Measurements from ENCODE around the gene BACE2. TPM values are rescaled to one million over a fixed set of nuclear protein-coding genes. Genes with fewer than 3 reads are reported as not detected.
A peak's percentile ranks its signal among the peaks of the same experiment; 100 is the strongest.
"Not testable (repeated sequence)": the region's sequence is repeated elsewhere in the genome, so short reads cannot be mapped to it uniquely, and the experiment has no call there.

Gene BACE2
- total RNA-seq, 1 experiment from 2014 or later: 131 TPM

- DNase-seq (ENCODE audit: extremely low read depth, low read depth): no peak
Measured at GRCh38 chr21:41176846-41177245, 8.9 kb downstream of the BACE2 start.

DNA sequence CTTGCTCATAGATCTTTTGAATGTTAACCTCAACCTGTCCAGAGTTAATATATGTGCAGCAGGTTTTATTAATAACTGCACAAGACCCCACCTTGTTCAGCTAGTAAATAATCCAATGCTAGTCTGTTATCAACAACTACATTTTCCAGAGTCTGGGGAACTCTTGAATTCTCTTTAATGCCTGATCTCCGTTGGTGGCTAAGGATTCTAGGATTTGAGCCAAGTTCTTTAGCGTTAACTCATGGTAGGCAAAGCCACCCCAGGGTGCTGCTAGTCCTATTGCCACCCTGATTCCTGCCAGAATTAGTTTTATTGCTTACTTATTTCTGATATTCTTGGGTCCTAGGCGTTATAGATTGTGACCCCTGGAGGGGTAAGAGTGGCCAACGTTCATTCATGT lies 12.8 kb downstream of the BACE2 start:
- DNase-seq (ENCODE audit: extremely low read depth, low read depth): no peak

DNA sequence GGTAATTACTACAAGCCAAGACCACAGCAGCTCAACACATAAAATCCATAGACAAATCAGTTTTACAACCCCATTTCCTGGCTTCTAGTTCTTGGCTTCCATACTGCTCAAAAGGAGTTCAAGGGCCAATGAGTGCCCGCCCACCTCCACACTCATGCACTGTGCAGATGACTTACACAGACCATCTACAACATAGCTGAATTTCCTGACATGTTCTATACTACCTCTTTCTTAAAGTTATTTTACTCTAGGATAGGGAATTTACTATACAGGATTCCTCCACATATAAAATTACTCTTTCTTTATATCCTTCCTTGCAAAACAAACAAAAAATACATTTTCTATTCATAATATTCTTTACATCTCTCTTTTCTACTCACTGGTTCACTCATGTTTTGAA lies 14.6 kb downstream of the BACE2 start:
- no peak for DNase-seq (ENCODE audit: extremely low read depth, low read depth)

DNA sequence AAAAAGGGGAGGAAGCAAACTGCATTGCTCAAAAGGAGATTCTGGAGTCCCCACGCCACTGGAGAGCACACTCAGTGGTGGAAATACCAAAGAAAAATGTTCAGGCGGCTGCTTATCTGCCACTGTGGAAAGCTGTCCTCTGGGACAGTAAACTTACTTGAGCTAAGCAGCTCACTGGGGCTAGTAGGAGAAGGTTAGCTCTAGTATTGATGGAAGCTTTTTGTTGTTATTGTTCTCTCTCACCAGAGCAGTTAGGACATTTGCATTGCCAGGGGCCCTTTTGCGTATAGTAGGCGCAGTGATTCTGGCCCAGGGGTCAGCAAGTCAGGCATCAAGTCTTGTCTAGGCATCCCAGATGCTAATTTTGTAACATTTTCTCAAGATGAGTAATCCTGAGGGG lies 15.6 kb downstream of the BACE2 start:
- no peak for DNase-seq (ENCODE audit: extremely low read depth, low read depth)

DNA sequence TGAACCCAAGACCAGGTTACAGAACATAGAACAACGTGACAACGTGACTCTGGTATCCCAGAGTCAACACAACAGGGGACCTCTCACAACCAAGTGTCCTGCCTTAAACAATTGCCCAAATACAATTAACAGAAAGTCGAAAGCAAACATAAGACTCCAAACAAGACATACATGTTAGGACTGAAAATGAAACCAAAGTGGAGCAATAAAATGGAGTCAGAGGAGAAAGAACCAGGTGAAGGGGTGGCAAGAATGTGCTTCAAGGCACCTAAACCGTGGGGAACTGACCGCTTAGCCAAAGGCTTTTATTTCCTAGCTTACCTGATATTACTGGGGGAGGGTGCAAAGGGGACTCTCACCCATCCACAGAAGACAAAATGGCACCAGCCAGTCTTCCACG lies 17.8 kb downstream of the BACE2 start:
- DNase-seq (ENCODE audit: extremely low read depth, low read depth): no peak

- DNase-seq (ENCODE audit: extremely low read depth, low read depth): peak; percentile 94
Measured at GRCh38 chr21:41186755-41187536, 19.0 kb downstream of the BACE2 start.

DNA sequence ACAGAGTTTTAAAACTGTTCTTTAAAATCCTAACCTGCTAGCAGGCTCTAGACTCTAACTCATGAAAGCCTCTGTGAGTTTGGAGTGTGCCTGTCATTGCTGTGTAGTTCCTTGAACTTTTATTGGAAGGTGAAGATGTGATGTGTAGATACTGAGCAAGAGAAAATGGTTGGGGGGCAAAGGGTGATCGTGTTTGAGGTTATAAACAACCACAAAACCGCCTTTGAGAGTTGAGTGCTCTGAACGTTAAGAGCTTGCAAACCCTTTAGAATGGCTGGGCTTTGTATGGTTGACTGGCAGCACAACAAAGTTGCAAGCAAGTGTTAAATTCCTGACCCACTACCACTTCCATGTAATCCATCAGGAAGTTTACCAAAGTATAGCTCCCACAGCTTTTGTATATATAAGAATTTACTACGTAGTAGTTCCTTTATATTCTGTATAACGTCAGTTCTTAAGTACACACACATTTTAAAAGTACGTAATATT lies 19.6 kb downstream of the BACE2 start:
- peak; percentile 92 for DNase-seq (ENCODE audit: extremely low read depth, low read depth)

DNA sequence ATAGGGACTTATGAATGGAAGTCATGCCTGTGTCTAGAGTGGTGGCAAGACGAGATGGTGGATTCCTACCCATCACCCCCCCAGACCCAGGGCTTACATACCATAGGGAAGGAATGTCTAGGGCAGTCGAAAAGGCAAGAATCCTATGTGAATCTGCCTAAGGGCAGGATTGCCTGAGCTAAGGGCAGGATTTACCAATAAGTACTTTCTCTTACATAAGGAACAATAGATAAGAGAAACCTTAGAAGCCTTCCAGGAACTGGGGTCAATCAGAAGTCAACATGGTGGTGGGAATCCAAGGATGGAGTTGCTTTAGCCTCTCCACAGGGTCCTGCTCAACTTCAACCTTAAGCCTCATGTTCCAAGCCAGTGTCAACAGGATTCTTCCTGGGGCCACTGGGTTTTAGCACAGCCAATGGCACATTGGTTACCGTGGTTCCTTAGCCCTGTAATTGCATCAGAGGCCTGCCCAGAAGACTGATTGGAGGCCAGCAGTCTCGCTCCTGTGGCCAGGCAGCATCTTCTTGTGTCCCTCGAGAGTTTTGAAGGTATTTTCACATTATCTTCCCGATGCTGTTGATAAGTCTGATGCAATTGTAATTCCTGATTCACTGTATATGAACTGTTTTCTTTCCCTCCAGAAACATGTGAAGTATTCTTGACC lies 20.7 kb downstream of the BACE2 start:
- DNase-seq (ENCODE audit: extremely low read depth, low read depth): peak; percentile 76

GRCh38 chr21:41189150-41189745 lies 21.3 kb downstream of the BACE2 start:
- no peak for DNase-seq (ENCODE audit: extremely low read depth, low read depth)

GRCh38 chr21:41192552-41192951 lies 24.6 kb downstream of the BACE2 start:
- DNase-seq (ENCODE audit: extremely low read depth, low read depth): not testable (repeated sequence)

DNA sequence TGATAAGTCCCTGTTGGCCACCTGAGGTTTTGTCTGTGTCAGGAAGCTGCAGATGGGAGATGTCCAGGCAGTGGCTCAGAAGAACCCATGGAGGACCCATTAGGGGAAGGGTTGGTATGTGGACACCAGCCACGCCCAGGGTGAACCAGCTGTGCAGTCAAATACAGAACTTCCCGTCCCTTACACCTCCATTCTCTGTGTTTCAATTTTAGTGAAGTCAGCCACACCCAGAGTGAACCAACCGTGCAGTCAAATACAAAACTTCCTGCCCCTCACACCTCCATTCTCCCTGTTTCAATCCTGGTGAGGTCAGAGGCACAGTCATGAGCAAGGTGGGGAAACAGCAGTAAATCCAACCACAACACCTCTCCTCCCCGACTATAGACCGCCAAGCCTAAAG lies 27.4 kb downstream of the BACE2 start:
- DNase-seq (ENCODE audit: extremely low read depth, low read depth): no peak

- no peak for DNase-seq (ENCODE audit: extremely low read depth, low read depth)
Measured at GRCh38 chr21:41196993-41197392, 29.0 kb downstream of the BACE2 start.

GRCh38 chr21:41197582-41197981 lies 29.6 kb downstream of the BACE2 start:
- DNase-seq (ENCODE audit: extremely low read depth, low read depth): no peak

- DNase-seq (ENCODE audit: extremely low read depth, low read depth): not testable (repeated sequence)
Measured at GRCh38 chr21:41198647-41199046, 30.7 kb downstream of the BACE2 start.

- no peak for DNase-seq (ENCODE audit: extremely low read depth, low read depth)
Measured at GRCh38 chr21:41199123-41199522, 31.2 kb downstream of the BACE2 start.

GRCh38 chr21:41199588-41199987 lies 31.6 kb downstream of the BACE2 start:
- DNase-seq (ENCODE audit: extremely low read depth, low read depth): no peak

GRCh38 chr21:41201385-41201784 lies 33.4 kb downstream of the BACE2 start:
- DNase-seq (ENCODE audit: extremely low read depth, low read depth): no peak

DNA sequence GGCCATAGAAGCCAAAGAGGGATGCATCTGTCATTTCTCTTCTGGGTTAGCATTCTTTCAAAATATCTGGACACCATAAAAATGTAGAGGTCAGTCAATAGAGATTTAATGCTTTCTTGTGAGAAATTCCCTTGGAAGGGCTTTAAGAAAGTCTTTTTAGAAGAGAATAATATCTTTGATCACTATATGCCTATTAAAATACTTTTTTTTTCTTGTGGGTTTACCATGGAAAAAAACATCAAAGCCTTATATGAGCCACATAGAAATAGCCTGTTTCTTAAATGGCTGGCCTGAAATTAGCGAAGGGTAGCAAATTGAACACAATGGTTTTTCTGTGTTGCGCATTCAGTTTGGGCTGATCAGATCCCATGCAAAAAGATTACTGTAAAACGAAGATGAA lies 36.8 kb downstream of the BACE2 start:
- no peak for DNase-seq (ENCODE audit: extremely low read depth, low read depth)

- DNase-seq (ENCODE audit: extremely low read depth, low read depth): peak; percentile 90
Measured at GRCh38 chr21:41207401-41208375, 39.7 kb downstream of the BACE2 start.

- DNase-seq (ENCODE audit: extremely low read depth, low read depth): no peak
Measured at GRCh38 chr21:41208376-41208763, 40.4 kb downstream of the BACE2 start.

Measured in NCI-H460 (cell line).